ENCODE results near the gene SMPD3.

DNA sequence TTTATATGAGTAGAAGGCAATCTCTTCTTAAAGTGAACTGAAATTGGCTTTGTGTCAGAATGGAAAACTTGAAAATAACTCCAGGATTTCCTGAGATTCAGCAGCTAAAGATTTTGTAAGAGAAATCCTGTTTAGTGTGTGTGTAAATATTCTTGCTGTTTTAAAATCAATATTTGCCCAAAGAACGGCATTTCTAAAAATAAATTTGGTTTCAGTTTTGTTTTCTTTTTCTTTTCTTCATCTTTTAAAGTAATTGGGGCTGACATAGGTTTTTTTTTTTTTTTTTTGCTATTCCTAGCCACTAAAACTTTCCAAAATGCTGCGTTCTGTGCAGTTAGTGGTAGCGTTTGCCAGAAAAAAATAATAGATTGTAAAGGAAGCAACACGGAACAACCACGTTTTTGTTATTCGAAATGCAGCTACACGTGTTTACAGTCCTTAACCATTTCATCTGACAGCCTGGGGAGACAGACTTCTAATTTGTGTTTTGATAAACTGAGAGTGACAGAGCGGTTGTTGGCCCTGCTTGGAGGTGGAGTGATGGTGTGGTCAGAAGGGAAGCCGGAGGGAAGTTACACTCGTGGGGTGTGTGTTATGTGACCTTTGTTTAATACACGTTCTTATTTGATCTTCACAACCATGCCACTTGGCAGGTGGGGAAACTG is 21.6 kb upstream of the SMPD3 start:
- TF ChIP-seq, protein P1, sequence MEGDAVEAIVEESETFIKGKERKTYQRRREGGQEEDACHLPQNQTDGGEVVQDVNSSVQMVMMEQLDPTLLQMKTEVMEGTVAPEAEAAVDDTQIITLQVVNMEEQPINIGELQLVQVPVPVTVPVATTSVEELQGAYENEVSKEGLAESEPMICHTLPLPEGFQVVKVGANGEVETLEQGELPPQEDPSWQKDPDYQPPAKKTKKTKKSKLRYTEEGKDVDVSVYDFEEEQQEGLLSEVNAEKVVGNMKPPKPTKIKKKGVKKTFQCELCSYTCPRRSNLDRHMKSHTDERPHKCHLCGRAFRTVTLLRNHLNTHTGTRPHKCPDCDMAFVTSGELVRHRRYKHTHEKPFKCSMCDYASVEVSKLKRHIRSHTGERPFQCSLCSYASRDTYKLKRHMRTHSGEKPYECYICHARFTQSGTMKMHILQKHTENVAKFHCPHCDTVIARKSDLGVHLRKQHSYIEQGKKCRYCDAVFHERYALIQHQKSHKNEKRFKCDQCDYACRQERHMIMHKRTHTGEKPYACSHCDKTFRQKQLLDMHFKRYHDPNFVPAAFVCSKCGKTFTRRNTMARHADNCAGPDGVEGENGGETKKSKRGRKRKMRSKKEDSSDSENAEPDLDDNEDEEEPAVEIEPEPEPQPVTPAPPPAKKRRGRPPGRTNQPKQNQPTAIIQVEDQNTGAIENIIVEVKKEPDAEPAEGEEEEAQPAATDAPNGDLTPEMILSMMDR (IDR thresholded peaks at IDR 0.05; ENCODE audit: insufficient read depth, low read length) = no peak
- TF ChIP-seq GABPA (IDR thresholded peaks at IDR 0.05; ENCODE audit: low read depth) (no peak), SPI1 (IDR thresholded peaks at IDR 0.05; ENCODE audit: borderline replicate concordance, low read depth) (no peak), POLR2AphosphoS5 (IDR thresholded peaks at IDR 0.05; ENCODE audit: low read depth) (no peak)
- TF ChIP-seq, protein P2, sequence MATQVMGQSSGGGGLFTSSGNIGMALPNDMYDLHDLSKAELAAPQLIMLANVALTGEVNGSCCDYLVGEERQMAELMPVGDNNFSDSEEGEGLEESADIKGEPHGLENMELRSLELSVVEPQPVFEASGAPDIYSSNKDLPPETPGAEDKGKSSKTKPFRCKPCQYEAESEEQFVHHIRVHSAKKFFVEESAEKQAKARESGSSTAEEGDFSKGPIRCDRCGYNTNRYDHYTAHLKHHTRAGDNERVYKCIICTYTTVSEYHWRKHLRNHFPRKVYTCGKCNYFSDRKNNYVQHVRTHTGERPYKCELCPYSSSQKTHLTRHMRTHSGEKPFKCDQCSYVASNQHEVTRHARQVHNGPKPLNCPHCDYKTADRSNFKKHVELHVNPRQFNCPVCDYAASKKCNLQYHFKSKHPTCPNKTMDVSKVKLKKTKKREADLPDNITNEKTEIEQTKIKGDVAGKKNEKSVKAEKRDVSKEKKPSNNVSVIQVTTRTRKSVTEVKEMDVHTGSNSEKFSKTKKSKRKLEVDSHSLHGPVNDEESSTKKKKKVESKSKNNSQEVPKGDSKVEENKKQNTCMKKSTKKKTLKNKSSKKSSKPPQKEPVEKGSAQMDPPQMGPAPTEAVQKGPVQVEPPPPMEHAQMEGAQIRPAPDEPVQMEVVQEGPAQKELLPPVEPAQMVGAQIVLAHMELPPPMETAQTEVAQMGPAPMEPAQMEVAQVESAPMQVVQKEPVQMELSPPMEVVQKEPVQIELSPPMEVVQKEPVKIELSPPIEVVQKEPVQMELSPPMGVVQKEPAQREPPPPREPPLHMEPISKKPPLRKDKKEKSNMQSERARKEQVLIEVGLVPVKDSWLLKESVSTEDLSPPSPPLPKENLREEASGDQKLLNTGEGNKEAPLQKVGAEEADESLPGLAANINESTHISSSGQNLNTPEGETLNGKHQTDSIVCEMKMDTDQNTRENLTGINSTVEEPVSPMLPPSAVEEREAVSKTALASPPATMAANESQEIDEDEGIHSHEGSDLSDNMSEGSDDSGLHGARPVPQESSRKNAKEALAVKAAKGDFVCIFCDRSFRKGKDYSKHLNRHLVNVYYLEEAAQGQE (IDR thresholded peaks at IDR 0.05; ENCODE audit: insufficient replicate concordance, low read depth) = no peak

Measured in HL-60 (cell line).